K562 (cell line): ENCODE results near the gene SPDEF. TPM values are rescaled to one million over a fixed set of nuclear protein-coding genes. Genes with fewer than 3 reads are reported as not detected.

Source experiments
- ASH1L ChIP-seq: fragments of 450-650 bp; IDR thresholded peaks from 2 replicates; pipeline ENCODE4 v1.6.1; 2018; ENCODE audit warnings: borderline replicate concordance, mild to moderate bottlenecking, low read depth; ENCODE audit not compliant: partially characterized antibody
- BRD4 ChIP-seq: fragments of 200-600 bp; sonication (generic); IDR thresholded peaks from 2 replicates; pipeline ENCODE4 v1.6.1; 2017; ENCODE audit warnings: inconsistent platforms
- BRF1 ChIP-seq: IDR thresholded peaks from 3 replicates; pipeline ENCODE4 v1.6.1; 2011; ENCODE audit warnings: borderline replicate concordance, mild to moderate bottlenecking; ENCODE audit not compliant: insufficient read length; ENCODE audit errors: extremely low read depth
- CAMTA2 ChIP-seq: fragments of 250-450 bp; sonication (Bioruptor Pico); conservative IDR thresholded peaks from 2 replicates; pipeline ENCODE4 v1.5.1; 2022
- CREB1 ChIP-seq, 2 experiments: sonication (generic) in 1 of 2; formaldehyde crosslinking in 1 of 2; IDR thresholded peaks; 2 replicates each; pipeline versions ENCODE4 v1.6.1 to v1.8.0; 2012 to 2022; ENCODE audit warnings: inconsistent platforms in 1 of 2, mild to moderate bottlenecking in 1 of 2, missing genetic modification reagents in 1 of 2, moderate library complexity in 1 of 2
- DPF2 ChIP-seq: fragments of 450-650 bp; IDR thresholded peaks from 2 replicates; pipeline ENCODE4 v1.6.1; 2016
- GATAD2B ChIP-seq: fragments of 450-650 bp; IDR thresholded peaks from 2 replicates; pipeline ENCODE4 v1.6.1; 2017; ENCODE audit warnings: mild to moderate bottlenecking, borderline replicate concordance
- KAT8 ChIP-seq: fragments of 450-650 bp; IDR thresholded peaks from 2 replicates; pipeline ENCODE4 v1.6.1; 2016; ENCODE audit warnings: low read depth, mild to moderate bottlenecking
- MAFK ChIP-seq: IDR thresholded peaks from 2 replicates; pipeline ENCODE4 v1.6.1; 2011; ENCODE audit warnings: low read length, improper control_type of control experiment
- MED1 ChIP-seq: sonication (generic); formaldehyde crosslinking; IDR thresholded peaks from 2 replicates; pipeline ENCODE4 v1.8.1; 2023; ENCODE audit warnings: missing genetic modification reagents, borderline replicate concordance
- NCOA2 ChIP-seq, 2 experiments: fragments of 450-650 bp; IDR thresholded peaks; 2 replicates each; pipeline ENCODE4 v1.6.1; 2018; ENCODE audit warnings: mild to moderate bottlenecking in 2 of 2, moderate library complexity in 1 of 2; ENCODE audit not compliant: partially characterized antibody in 2 of 2
- NRF1 ChIP-seq, 2 experiments: fragments of 450-650 bp; IDR thresholded peaks in 1 of 2; conservative IDR thresholded peaks in 1 of 2; 2 replicates each; pipeline ENCODE4 v1.6.1; 2014; ENCODE audit warnings: mild to moderate bottlenecking in 2 of 2
- POLR2AphosphoS2 ChIP-seq: IDR thresholded peaks from 2 replicates; pipeline ENCODE4 v1.6.1; 2012; ENCODE audit warnings: low read length, improper control_type of control experiment
- RFX1 ChIP-seq: fragments of 450-650 bp; IDR thresholded peaks from 2 replicates; pipeline ENCODE4 v1.6.1; 2016; ENCODE audit warnings: mild to moderate bottlenecking, moderate library complexity
- TAF9B ChIP-seq: fragments of 450-650 bp; IDR thresholded peaks from 2 replicates; pipeline ENCODE4 v1.6.1; 2018; ENCODE audit warnings: mild to moderate bottlenecking; ENCODE audit not compliant: partially characterized antibody
- TGIF2 ChIP-seq: sonication (generic); formaldehyde crosslinking; IDR thresholded peaks from 2 replicates; pipeline ENCODE4 v1.8.1; 2022; ENCODE audit warnings: mild to moderate bottlenecking, missing genetic modification reagents, moderate library complexity
- U2AF1 ChIP-seq: fragments of 200-400 bp; formaldehyde crosslinking; optimal IDR thresholded peaks from 2 replicates; pipeline ENCODE3; 2017; ENCODE audit warnings: mild to moderate bottlenecking, low read depth, low read length, moderate library complexity
- XRCC5 ChIP-seq: fragments of 200-400 bp; formaldehyde crosslinking; IDR thresholded peaks from 2 replicates; pipeline ENCODE4 v1.6.1; 2017; ENCODE audit warnings: low read depth, mild to moderate bottlenecking, low read length
- ZNF124 ChIP-seq: sonication (generic); formaldehyde crosslinking; IDR thresholded peaks from 2 replicates; pipeline ENCODE4 v1.8.1; 2022; ENCODE audit warnings: missing genetic modification reagents
- ZNF197 ChIP-seq: fragments of 200-800 bp; sonication (Bioruptor generic); IDR thresholded peaks from 2 replicates; pipeline ENCODE4 v1.6.1; 2016; ENCODE audit warnings: low read depth, missing genetic modification characterization, missing compliant biosample characterization
- polyA plus RNA-seq, 8 experiments: library from polyadenylated mRNA; depleted of rRNA in 4 of 8; stranded (reverse) in 5 of 8; unstranded in 3 of 8; fragments of >200 nt; fragmentation: Nextera tagmentation in 2 of 8; fragmentation: Illumina TruSeq in 1 of 8; extraction: Ambion mirVana in 2 of 8; extraction: Trizol in 1 of 8; gene quantifications; 2 replicates each; pipeline versions ENCODE4 v1.2.1 to v1.2.3, GENCODE V29; 2011 to 2014; ENCODE audit warnings: inconsistent platforms in 1 of 8, missing spikeins in 1 of 8
- total RNA-seq, 7 experiments: library from RNA; depleted of rRNA in 6 of 7; stranded (reverse); fragments of >200 nt in 6 of 7; fragmentation: Illumina TruSeq in 2 of 7; extraction: Trizol in 2 of 7; gene quantifications; 2 replicates each; pipeline versions ENCODE4 v1.2.1 to v1.2.3, GENCODE V29; 2011 to 2021; ENCODE audit warnings: low replicate concordance in 1 of 7
- TF ChIP-seq, protein P1 (sequence below): fragments of 250-450 bp; sonication (Bioruptor Pico); IDR thresholded peaks from 2 replicates; pipeline ENCODE4 v1.8.0; 2021; ENCODE audit warnings: moderate library complexity, mild to moderate bottlenecking, inconsistent platforms
- TF ChIP-seq, protein P2 (sequence below): fragments of 250-450 bp; sonication (Bioruptor Pico); IDR thresholded peaks from 2 replicates; pipeline ENCODE4 v1.4.0; 2020; ENCODE audit warnings: mild to moderate bottlenecking, moderate library complexity
- TF ChIP-seq, protein P3 (sequence below): fragments of 250-450 bp; sonication (Bioruptor Pico); IDR thresholded peaks from 2 replicates; pipeline ENCODE4 v1.5.1; 2021; ENCODE audit warnings: mild to moderate bottlenecking

The SPDEF gene
- total and polyA plus RNA-seq, 9 of the 15 experiments (the other 6 are each of a cell fraction or from before 2014, with no cell fraction given): 0.04 to 0.12 (median 0.11) TPM; not detected in 5

DNA sequence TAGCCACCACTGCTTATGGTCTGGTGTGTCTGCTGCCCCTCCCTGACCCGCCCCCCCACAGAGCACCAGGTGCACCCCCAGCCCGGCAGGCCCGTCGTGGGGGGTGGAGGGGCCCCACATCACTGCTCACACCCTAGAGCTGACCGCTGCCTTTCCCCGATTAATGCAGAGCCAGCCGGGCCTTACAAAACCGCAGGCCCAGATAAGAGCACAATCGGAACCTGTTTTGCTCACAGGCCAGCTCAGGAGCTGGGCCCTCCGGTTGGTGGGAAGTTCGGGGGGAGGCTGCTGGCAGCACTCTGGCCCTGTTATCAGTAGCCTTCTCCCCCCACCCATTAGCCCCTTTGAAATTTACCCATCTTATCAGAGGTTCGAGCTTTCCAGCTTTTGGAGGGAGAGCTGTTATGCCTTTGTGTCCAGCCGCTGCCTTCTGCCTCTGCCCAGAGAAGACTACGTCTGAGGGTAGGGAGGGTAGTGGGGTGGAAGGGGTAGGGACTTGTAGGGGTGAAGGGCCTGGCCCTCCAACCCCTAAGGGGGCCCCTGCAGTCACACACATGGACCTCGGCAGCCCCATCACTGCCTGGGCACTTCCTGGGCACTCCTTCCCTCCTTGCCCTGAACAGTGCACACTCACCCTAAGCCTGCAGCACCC is 6.9 kb upstream of the SPDEF start (continued):
- TF ChIP-seq, protein P1, sequence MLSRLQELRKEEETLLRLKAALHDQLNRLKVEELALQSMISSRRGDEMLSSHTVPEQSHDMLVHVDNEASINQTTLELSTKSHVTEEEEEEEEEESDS: no peak
- TF ChIP-seq BRD4: no peak
- TF ChIP-seq KAT8: no peak
- no peak for TF ChIP-seq ZNF124 (CRISPR knock-in tag)
- no peak for TF ChIP-seq TGIF2 (CRISPR knock-in tag)
- TF ChIP-seq, protein P2, sequence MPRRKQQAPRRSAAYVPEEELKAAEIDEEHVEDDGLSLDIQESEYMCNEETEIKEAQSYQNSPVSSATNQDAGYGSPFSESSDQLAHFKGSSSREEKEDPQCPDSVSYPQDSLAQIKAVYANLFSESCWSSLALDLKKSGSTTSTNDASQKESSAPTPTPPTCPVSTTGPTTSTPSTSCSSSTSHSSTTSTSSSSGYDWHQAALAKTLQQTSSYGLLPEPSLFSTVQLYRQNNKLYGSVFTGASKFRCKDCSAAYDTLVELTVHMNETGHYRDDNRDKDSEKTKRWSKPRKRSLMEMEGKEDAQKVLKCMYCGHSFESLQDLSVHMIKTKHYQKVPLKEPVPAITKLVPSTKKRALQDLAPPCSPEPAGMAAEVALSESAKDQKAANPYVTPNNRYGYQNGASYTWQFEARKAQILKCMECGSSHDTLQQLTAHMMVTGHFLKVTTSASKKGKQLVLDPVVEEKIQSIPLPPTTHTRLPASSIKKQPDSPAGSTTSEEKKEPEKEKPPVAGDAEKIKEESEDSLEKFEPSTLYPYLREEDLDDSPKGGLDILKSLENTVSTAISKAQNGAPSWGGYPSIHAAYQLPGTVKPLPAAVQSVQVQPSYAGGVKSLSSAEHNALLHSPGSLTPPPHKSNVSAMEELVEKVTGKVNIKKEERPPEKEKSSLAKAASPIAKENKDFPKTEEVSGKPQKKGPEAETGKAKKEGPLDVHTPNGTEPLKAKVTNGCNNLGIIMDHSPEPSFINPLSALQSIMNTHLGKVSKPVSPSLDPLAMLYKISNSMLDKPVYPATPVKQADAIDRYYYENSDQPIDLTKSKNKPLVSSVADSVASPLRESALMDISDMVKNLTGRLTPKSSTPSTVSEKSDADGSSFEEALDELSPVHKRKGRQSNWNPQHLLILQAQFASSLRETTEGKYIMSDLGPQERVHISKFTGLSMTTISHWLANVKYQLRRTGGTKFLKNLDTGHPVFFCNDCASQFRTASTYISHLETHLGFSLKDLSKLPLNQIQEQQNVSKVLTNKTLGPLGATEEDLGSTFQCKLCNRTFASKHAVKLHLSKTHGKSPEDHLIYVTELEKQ: no peak
- TF ChIP-seq, protein P3, sequence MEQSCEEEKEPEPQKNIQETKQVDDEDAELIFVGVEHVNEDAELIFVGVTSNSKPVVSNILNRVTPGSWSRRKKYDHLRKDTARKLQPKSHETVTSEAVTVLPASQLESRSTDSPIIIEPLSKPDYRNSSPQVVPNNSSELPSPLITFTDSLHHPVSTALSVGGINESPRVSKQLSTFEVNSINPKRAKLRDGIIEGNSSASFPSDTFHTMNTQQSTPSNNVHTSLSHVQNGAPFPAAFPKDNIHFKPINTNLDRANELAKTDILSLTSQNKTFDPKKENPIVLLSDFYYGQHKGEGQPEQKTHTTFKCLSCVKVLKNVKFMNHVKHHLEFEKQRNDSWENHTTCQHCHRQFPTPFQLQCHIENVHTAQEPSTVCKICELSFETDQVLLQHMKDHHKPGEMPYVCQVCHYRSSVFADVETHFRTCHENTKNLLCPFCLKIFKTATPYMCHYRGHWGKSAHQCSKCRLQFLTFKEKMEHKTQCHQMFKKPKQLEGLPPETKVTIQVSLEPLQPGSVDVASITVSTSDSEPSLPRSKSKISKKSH (CRISPR knock-in tag): no peak
- TF ChIP-seq CAMTA2 (CRISPR knock-in tag): no peak
- TF ChIP-seq NRF1 (conservative IDR thresholded peaks at IDR 0.05 in 1 of 2, IDR thresholded peaks at IDR 0.05 in 1 of 2): no peak
- TF ChIP-seq XRCC5: 0 out of 2 replicates have a peak, but pooled peaks have one; percentile 24
- TF ChIP-seq GATAD2B: peak; percentile 88
- TF ChIP-seq U2AF1: no peak
- TF ChIP-seq MED1 (CRISPR knock-in tag): no peak
- no peak for TF ChIP-seq POLR2AphosphoS2
- no peak for TF ChIP-seq NCOA2 (IDR thresholded peaks at IDR 0.05; ENCODE audit: partially characterized antibody in 2 of 2)
- no peak for TF ChIP-seq RFX1
- peak; percentile 91 for TF ChIP-seq DPF2
- TF ChIP-seq CREB1 (IDR thresholded peaks at IDR 0.05): peak; percentile 69; the same call in 1 of the 2 replicates
- no peak for TF ChIP-seq CREB1 (CRISPR knock-in tag; IDR thresholded peaks at IDR 0.05)
- 0 out of 2 replicates have a peak, but pooled peaks have one; percentile 57 for TF ChIP-seq ZNF197 (CRISPR knock-in tag)
- no peak for TF ChIP-seq ASH1L
- TF ChIP-seq TAF9B: no peak
- TF ChIP-seq BRF1: no peak
- no peak for TF ChIP-seq MAFK
